ENCODE results near the gene SENP2. TPM values are rescaled to one million over a fixed set of nuclear protein-coding genes. Genes with fewer than 3 reads are reported as not detected.

SENP2 gene
- total and polyA plus RNA-seq, 9 of the 15 experiments (the other 6 are each of a cell fraction or from before 2014, with no cell fraction given): 11.8 to 67.1 (median 41.1) TPM

DNA sequence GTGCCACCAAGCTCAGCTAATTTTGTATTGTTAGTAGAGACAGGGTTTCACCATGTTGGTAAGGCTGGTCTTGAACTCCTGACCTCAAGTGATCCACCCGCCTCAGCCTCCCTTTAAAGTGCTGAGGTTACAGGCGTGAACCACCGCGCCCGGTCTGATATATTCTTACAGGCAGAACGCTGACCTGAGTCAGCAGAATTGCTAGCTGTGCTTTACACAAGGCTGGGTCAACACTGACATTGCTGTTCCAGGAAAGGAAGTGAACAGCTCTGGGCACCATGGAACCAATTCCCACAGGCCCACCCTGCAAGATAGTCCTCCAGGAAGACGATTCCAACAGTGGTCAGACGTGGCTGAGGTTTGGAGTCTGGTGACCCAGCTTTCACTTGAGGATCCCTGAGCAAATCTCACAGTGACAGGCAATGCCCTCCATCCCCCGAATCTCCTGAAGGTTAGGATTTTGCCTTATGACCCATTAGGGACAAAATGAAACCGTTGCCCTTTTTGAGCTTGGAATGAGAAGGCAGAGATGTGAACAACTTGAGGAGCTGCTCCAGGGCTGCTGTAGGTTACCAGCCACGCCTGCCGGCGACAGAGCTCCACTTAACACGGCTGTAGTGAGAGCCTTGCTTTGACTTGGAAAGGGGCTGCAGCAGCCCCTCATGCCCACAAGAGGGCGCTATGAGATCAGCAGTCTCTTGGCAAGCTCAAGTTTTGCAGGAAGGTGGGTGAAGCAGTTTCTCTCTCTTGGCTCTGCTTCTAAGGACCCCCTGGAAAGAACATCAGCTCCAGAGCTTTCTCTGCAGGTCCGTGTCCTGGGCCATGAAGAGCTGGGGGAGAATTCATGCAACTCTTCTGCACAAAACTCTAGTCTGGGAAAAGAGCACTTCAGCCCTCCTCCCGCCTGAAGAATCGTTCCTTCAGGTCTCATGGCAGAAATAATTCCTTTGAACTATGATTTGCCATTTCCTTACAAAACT lies 74.1 kb downstream of the SENP2 start (continued):
- TF ChIP-seq, protein P1, sequence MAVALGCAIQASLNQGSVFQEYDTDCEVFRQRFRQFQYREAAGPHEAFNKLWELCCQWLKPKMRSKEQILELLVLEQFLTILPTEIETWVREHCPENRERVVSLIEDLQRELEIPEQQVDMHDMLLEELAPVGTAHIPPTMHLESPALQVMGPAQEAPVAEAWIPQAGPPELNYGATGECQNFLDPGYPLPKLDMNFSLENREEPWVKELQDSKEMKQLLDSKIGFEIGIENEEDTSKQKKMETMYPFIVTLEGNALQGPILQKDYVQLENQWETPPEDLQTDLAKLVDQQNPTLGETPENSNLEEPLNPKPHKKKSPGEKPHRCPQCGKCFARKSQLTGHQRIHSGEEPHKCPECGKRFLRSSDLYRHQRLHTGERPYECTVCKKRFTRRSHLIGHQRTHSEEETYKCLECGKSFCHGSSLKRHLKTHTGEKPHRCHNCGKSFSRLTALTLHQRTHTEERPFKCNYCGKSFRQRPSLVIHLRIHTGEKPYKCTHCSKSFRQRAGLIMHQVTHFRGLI (CRISPR knock-in tag; IDR thresholded peaks at IDR 0.05): no peak
- TF ChIP-seq ZBTB1 (CRISPR knock-in tag; IDR thresholded peaks at IDR 0.05; ENCODE audit: borderline replicate concordance, low read depth) (no peak), ZNF77 (CRISPR knock-in tag; IDR thresholded peaks at IDR 0.05) (no peak), XRCC4 (IDR thresholded peaks at IDR 0.05; ENCODE audit: extremely low read depth, insufficient read depth, insufficient read length) (no peak), CXXC5 (CRISPR knock-in tag; IDR thresholded peaks at IDR 0.05) (no peak), ZNF239 (CRISPR knock-in tag; IDR thresholded peaks at IDR 0.05) (no peak), ZNF263 (CRISPR knock-in tag; IDR thresholded peaks at IDR 0.05; ENCODE audit: borderline replicate concordance) (peak; percentile 61; the same call in 1 of the 2 replicates), KLF10 (CRISPR knock-in tag; IDR thresholded peaks at IDR 0.05) (no peak), ZNF445 (CRISPR knock-in tag; IDR thresholded peaks at IDR 0.05; ENCODE audit: low read depth) (no peak), SRSF9 (IDR thresholded peaks at IDR 0.05; ENCODE audit: borderline replicate concordance, low read depth, low read length) (no peak), MYC (IDR thresholded peaks at IDR 0.05; ENCODE audit: low read depth, low read length) (no peak), MYC (CRISPR knock-in tag; IDR thresholded peaks at IDR 0.05; ENCODE audit: borderline replicate concordance, low read depth) (no peak), NR2C2 (CRISPR knock-in tag; IDR thresholded peaks at IDR 0.05) (no peak), NR2C2 (tag; IDR thresholded peaks at IDR 0.05) (no peak), NCOA2 (IDR thresholded peaks at IDR 0.05; ENCODE audit: partially characterized antibody in 2 of 2) (no peak), BRD9 (IDR thresholded peaks at IDR 0.05; ENCODE audit: low read depth, partially characterized antibody) (no peak), PHF20 (IDR thresholded peaks at IDR 0.05; ENCODE audit: partially characterized antibody) (no peak), ZNF384 (IDR thresholded peaks at IDR 0.05; ENCODE audit: low read depth, low read length) (no peak), ESRRB (CRISPR knock-in tag; IDR thresholded peaks at IDR 0.05; ENCODE audit: borderline replicate concordance) (no peak), PRMT5 (CRISPR knock-in tag; IDR thresholded peaks at IDR 0.05) (no peak), ZNF695 (CRISPR knock-in tag; IDR thresholded peaks at IDR 0.05) (no peak)
- TF ChIP-seq, protein P2, sequence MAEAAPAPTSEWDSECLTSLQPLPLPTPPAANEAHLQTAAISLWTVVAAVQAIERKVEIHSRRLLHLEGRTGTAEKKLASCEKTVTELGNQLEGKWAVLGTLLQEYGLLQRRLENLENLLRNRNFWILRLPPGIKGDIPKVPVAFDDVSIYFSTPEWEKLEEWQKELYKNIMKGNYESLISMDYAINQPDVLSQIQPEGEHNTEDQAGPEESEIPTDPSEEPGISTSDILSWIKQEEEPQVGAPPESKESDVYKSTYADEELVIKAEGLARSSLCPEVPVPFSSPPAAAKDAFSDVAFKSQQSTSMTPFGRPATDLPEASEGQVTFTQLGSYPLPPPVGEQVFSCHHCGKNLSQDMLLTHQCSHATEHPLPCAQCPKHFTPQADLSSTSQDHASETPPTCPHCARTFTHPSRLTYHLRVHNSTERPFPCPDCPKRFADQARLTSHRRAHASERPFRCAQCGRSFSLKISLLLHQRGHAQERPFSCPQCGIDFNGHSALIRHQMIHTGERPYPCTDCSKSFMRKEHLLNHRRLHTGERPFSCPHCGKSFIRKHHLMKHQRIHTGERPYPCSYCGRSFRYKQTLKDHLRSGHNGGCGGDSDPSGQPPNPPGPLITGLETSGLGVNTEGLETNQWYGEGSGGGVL (CRISPR knock-in tag; IDR thresholded peaks at IDR 0.05): no peak
- TF ChIP-seq, protein P3, sequence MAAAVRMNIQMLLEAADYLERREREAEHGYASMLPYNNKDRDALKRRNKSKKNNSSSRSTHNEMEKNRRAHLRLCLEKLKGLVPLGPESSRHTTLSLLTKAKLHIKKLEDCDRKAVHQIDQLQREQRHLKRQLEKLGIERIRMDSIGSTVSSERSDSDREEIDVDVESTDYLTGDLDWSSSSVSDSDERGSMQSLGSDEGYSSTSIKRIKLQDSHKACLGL (CRISPR knock-in tag; IDR thresholded peaks at IDR 0.05; ENCODE audit: borderline replicate concordance, poor library complexity, severe bottlenecking): no peak
- TF ChIP-seq, protein P4, sequence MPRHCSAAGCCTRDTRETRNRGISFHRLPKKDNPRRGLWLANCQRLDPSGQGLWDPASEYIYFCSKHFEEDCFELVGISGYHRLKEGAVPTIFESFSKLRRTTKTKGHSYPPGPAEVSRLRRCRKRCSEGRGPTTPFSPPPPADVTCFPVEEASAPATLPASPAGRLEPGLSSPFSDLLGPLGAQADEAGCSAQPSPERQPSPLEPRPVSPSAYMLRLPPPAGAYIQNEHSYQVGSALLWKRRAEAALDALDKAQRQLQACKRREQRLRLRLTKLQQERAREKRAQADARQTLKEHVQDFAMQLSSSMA (CRISPR knock-in tag; IDR thresholded peaks at IDR 0.05): no peak
